IMR-90 (cell line): ENCODE results near the gene AGPS. TPM values are rescaled to one million over a fixed set of nuclear protein-coding genes. Genes with fewer than 3 reads are reported as not detected.

Experiments
- ATAC-seq: fragments of 200-7000 bp; cut with Tn5 transposase; 2 replicates; pipeline ENCODE4 v1.9.1; 2020; ENCODE audit warnings: low read depth, mild to moderate bottlenecking, moderate library complexity
- BruUV-seq: library from RNA; stranded (reverse); fragments of 400-500 nt; replicated peaks from 2 replicates; lab custom pipeline; 2021; lab: Mats Ljungman, UMichigan
- CTCF ChIA-PET: fragments of 300-600 bp; formaldehyde crosslinking; extraction: SDS; loops from one replicate; lab custom pipeline; 2021; ENCODE audit warnings: antibody characterized with exemption; lab: Yijun Ruan, JAX
- POLR2A ChIA-PET: fragments of 300-600 bp; sonication (Branson Sonifier 250); formaldehyde crosslinking; loops from one replicate; lab custom pipeline; 2022; ENCODE audit warnings: antibody characterized with exemption; ENCODE audit not compliant: unreplicated experiment; lab: Charles Lee
- DNase-seq: peaks from one replicate; pipeline ENCODE4 v3.0.0; 2013
- H2AFZ ChIP-seq: replicated peaks from 2 replicates; pipeline ENCODE3; 2013; ENCODE audit warnings: low read length, mild to moderate bottlenecking; ENCODE audit not compliant: poor library complexity
- H2AK5ac ChIP-seq: 2 replicates; pipeline ENCODE4 v1.6.1; 2013; ENCODE audit warnings: low read depth, low read length, inconsistent platforms
- H2AK9ac ChIP-seq: replicated peaks from 2 replicates; pipeline ENCODE3; 2013; ENCODE audit warnings: mild to moderate bottlenecking, low read depth, low read length, moderate library complexity; ENCODE audit not compliant: poor library complexity
- H2BK120ac ChIP-seq: 2 replicates; pipeline ENCODE4 v1.6.1; 2013; ENCODE audit warnings: low read depth, low read length, inconsistent platforms
- H2BK15ac ChIP-seq: 3 replicates; pipeline ENCODE4 v1.6.1; 2013; ENCODE audit warnings: low read depth, low read length, inconsistent platforms
- H2BK20ac ChIP-seq: 2 replicates; pipeline ENCODE4 v1.6.1; 2013; ENCODE audit warnings: low read depth, mild to moderate bottlenecking, inconsistent platforms, low read length, moderate library complexity
- H2BK5ac ChIP-seq: 2 replicates; pipeline ENCODE4 v1.6.1; 2013; ENCODE audit warnings: mild to moderate bottlenecking, low read depth, low read length, inconsistent platforms; ENCODE audit not compliant: poor library complexity, severe bottlenecking
- H3K14ac ChIP-seq: replicated peaks from 2 replicates; pipeline ENCODE4 v1.6.1; 2013; ENCODE audit warnings: low read depth, low read length, inconsistent platforms
- H3K18ac ChIP-seq: 2 replicates; pipeline ENCODE4 v1.6.1; 2013; ENCODE audit warnings: low read depth, low read length, control low read depth
- H3K23ac ChIP-seq: 2 replicates; pipeline ENCODE4 v1.6.1; 2013; ENCODE audit warnings: low read depth, low read length, inconsistent platforms
- H3K27ac ChIP-seq: 2 replicates; pipeline ENCODE4 v1.5.1; 2013; ENCODE audit warnings: mild to moderate bottlenecking, control low read depth, low read length; ENCODE audit not compliant: insufficient read depth
- H3K27me3 ChIP-seq: 2 replicates; pipeline ENCODE4 v1.6.1; 2013; ENCODE audit warnings: low read length; ENCODE audit not compliant: control insufficient read depth, insufficient read depth
- H3K36me3 ChIP-seq: 2 replicates; pipeline ENCODE4 v1.6.1; 2013; ENCODE audit warnings: low read length, mixed read lengths; ENCODE audit not compliant: control insufficient read depth, insufficient read depth
- H3K4ac ChIP-seq: 2 replicates; pipeline ENCODE4 v1.6.1; 2013; ENCODE audit warnings: low read depth, low read length, inconsistent platforms
- H3K4me1 ChIP-seq: 2 replicates; pipeline ENCODE4 v1.6.1; 2013; ENCODE audit warnings: low read length, mixed read lengths; ENCODE audit not compliant: control insufficient read depth, insufficient read depth
- H3K4me2 ChIP-seq: 2 replicates; pipeline ENCODE4 v1.6.1; 2013; ENCODE audit warnings: low read depth, mild to moderate bottlenecking, control low read depth, low read length, moderate library complexity
- H3K4me3 ChIP-seq: 2 replicates; pipeline ENCODE4 v1.5.1; 2013; ENCODE audit warnings: low read depth, mild to moderate bottlenecking, control low read depth, low read length, moderate library complexity; ENCODE audit not compliant: insufficient read depth
- H3K56ac ChIP-seq: 2 replicates; pipeline ENCODE4 v1.6.1; 2013; ENCODE audit warnings: low read length, inconsistent platforms; ENCODE audit not compliant: insufficient read depth; ENCODE audit errors: extremely low read depth
- H3K79me1 ChIP-seq, 2 experiments: 2 replicates each; pipeline ENCODE4 v1.6.1; 2013; ENCODE audit warnings: low read length in 2 of 2, inconsistent platforms in 1 of 2, low read depth in 1 of 2
- H3K9ac ChIP-seq: 2 replicates; pipeline ENCODE4 v1.6.1; 2013; ENCODE audit warnings: low read depth, low read length, control low read depth
- H3K9me1 ChIP-seq: 2 replicates; pipeline ENCODE4 v1.6.1; 2013; ENCODE audit warnings: low read length, inconsistent platforms; ENCODE audit not compliant: insufficient read depth
- H3K9me3 ChIP-seq: 2 replicates; pipeline ENCODE4 v1.6.1; 2013; ENCODE audit warnings: low read length; ENCODE audit not compliant: control insufficient read depth, insufficient read depth
- H4K20me1 ChIP-seq: 2 replicates; pipeline ENCODE4 v1.6.1; 2013; ENCODE audit warnings: low read length, inconsistent platforms; ENCODE audit not compliant: insufficient read depth
- H4K5ac ChIP-seq: 2 replicates; pipeline ENCODE4 v1.6.1; 2013; ENCODE audit warnings: mild to moderate bottlenecking, low read depth, low read length, control low read depth
- H4K8ac ChIP-seq, 2 experiments: 2 replicates each; pipeline ENCODE4 v1.6.1; 2013; ENCODE audit warnings: low read depth in 2 of 2, low read length in 2 of 2, control low read depth in 1 of 2, inconsistent platforms in 1 of 2
- H4K91ac ChIP-seq: 2 replicates; pipeline ENCODE4 v1.6.1; 2013; ENCODE audit warnings: low read depth, low read length, inconsistent platforms; ENCODE audit not compliant: insufficient read depth
- BHLHE40 ChIP-seq: fragments of 150-350 bp; IDR thresholded peaks from 2 replicates; pipeline ENCODE4 v1.6.1; 2016; ENCODE audit warnings: mild to moderate bottlenecking, low read depth, low read length
- CEBPB ChIP-seq: IDR thresholded peaks from 2 replicates; pipeline ENCODE4 v1.6.1; 2012; ENCODE audit warnings: low read depth, low read length, improper control_type of control experiment
- CHD1 ChIP-seq: IDR thresholded peaks from 2 replicates; pipeline ENCODE4 v1.6.1; 2012; ENCODE audit warnings: low read depth, low read length, improper control_type of control experiment
- CTCF ChIP-seq: conservative IDR thresholded peaks from 2 replicates; pipeline ENCODE4 v1.5.1; 2012; ENCODE audit warnings: mild to moderate bottlenecking, low read depth, low read length, improper control_type of control experiment
- FOS ChIP-seq: fragments of 150-350 bp; IDR thresholded peaks from 2 replicates; pipeline ENCODE4 v1.6.1; 2016; ENCODE audit warnings: low read depth, low read length
- MAFK ChIP-seq: IDR thresholded peaks from 2 replicates; pipeline ENCODE4 v1.6.1; 2012; ENCODE audit warnings: low read depth, low read length, improper control_type of control experiment
- MAZ ChIP-seq: IDR thresholded peaks from 2 replicates; pipeline ENCODE4 v1.6.1; 2012; ENCODE audit warnings: low read depth, mild to moderate bottlenecking, low read length, improper control_type of control experiment, moderate library complexity, borderline replicate concordance
- MXI1 ChIP-seq: IDR thresholded peaks from 2 replicates; pipeline ENCODE4 v1.6.1; 2012; ENCODE audit warnings: low read depth, mild to moderate bottlenecking, low read length, moderate library complexity, borderline replicate concordance
- NFE2L2 ChIP-seq: fragments of 150-350 bp; IDR thresholded peaks from 2 replicates; pipeline ENCODE4 v1.6.1; 2016; ENCODE audit warnings: low read depth, mild to moderate bottlenecking, low read length
- POLR2A ChIP-seq: IDR thresholded peaks from 2 replicates; pipeline ENCODE4 v1.6.1; 2012; ENCODE audit warnings: mild to moderate bottlenecking, low read depth, low read length
- RAD21 ChIP-seq: IDR thresholded peaks from 2 replicates; pipeline ENCODE4 v1.6.1; 2012; ENCODE audit warnings: low read length, improper control_type of control experiment
- RCOR1 ChIP-seq: IDR thresholded peaks from 2 replicates; pipeline ENCODE4 v1.6.1; 2012; ENCODE audit warnings: mild to moderate bottlenecking, low read length, improper control_type of control experiment; ENCODE audit not compliant: insufficient replicate concordance
- RFX5 ChIP-seq: IDR thresholded peaks from 2 replicates; pipeline ENCODE4 v1.8.0; 2012; ENCODE audit warnings: low read depth, mild to moderate bottlenecking, low read length, moderate library complexity
- SMC3 ChIP-seq: fragments of 150-350 bp; IDR thresholded peaks from 2 replicates; pipeline ENCODE4 v1.6.1; 2016; ENCODE audit warnings: low read depth, mild to moderate bottlenecking, antibody characterized with exemption, low read length, moderate library complexity
- WGBS, 2 experiments: methylation state at CpG; one replicate each; pipeline versions ENCODE4 v1.1.5 to v1.1.7; 2013; ENCODE audit warnings: missing lambda C conversion rate in 2 of 2; ENCODE audit not compliant: insufficient read length in 1 of 2; ENCODE audit errors: extremely low coverage in 2 of 2; 5-methylcytosine and 5-hydroxymethylcytosine counted together
- dilution Hi-C: fragments of 300-500 bp; cut with HindIII; formaldehyde crosslinking; loops from one replicate; pipeline ENCODE4 v1.14.3; 2018; ENCODE audit warnings: low sequenced_read_pairs; ENCODE audit not compliant: unreplicated experiment
- in situ Hi-C: fragments of 300-500 bp; cut with MboI; formaldehyde crosslinking; loops from 3 replicates; pipeline ENCODE4 v1.14.3; 2019; ENCODE audit warnings: low sequenced_read_pairs, inconsistent platforms, mixed read lengths
- intact Hi-C: fragments of 100-400 bp; cut with micrococcal nuclease; formaldehyde crosslinking; loops from 2 replicates; pipeline ENCODE4 v1.10.0; 2022
- polyA plus RNA-seq, 3 experiments: library from polyadenylated mRNA; depleted of rRNA; stranded (reverse); fragments of >200 nt; gene quantifications; 2 replicates each; pipeline ENCODE4 v1.2.3, GENCODE V29; 2012; ENCODE audit warnings: low replicate concordance in 1 of 3
- total RNA-seq: library from RNA; depleted of rRNA; stranded (reverse); fragments of >200 nt; gene quantifications from 2 replicates; pipeline ENCODE4 v1.2.3, GENCODE V29; 2012
- TF ChIP-seq, protein P1 (sequence below): fragments of 150-350 bp; IDR thresholded peaks from 2 replicates; pipeline ENCODE4 v1.6.1; 2016; ENCODE audit warnings: low read depth, mild to moderate bottlenecking, low read length, moderate library complexity, borderline replicate concordance
- TF ChIP-seq, protein P2 (sequence below): fragments of 150-350 bp; IDR thresholded peaks from 2 replicates; pipeline ENCODE4 v1.6.1; 2017; ENCODE audit warnings: mild to moderate bottlenecking, antibody characterized with exemption, low read length, low read depth

Gene AGPS
- total and polyA plus RNA-seq, 2 of the 4 experiments (the other 2 are of a cell fraction): 6.6 to 18.6 TPM

DNA sequence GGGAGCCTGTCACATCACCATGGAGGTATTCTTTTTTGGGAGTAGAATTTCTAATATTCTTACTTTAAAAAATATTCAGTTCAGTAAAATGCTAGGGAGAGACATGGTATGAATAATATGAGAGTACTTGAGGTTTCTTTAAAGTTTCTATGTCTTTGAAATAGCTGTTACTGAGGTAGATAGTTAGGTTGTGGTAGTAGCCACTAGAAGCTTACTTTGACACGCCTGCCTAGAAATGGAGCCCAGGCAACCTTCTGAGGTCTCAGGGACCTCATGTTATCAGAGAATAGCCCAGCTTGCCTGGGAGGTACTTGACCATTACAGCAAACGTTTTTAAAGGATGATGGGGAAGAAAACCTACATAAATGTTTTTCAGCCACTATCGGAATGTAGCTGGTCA lies 131.2 kb downstream of the AGPS start:
- Histone ChIP-seq H3K9me1 (no peaks in the 10 kb centered on the region), H2BK120ac (no peak overlapping the region), H3K27me3 (no peaks in the 10 kb centered on the region), H3K14ac (no peak overlapping the region), H4K20me1 (no peaks in the 10 kb centered on the region), H2BK5ac (no peak overlapping the region), H2BK15ac (no peak overlapping the region), H3K4ac (no peak overlapping the region), H2AK9ac (no peak overlapping the region), H3K27ac (no peak overlapping the region), H3K79me1 (no peaks in the 10 kb centered on the region; a peak in 1 of 4 replicates), H2AFZ (no peak overlapping the region), H3K23ac (no peak overlapping the region), H4K91ac (no peak overlapping the region), H3K18ac (no peak overlapping the region), H3K36me3 (peaks cover 1% of the 10 kb centered on the region; the same call in 1 of the 2 replicates), H3K9me3 (no peaks in the 10 kb centered on the region), H3K56ac (no peak overlapping the region), H2BK20ac (no peak overlapping the region), H2AK5ac (no peak overlapping the region), H3K4me1 (peaks cover 3% of the 10 kb centered on the region; the same call in 1 of the 2 replicates), H4K8ac (no peak overlapping the region), H3K4me2 (no peak overlapping the region), H3K9ac (no peak overlapping the region), H3K4me3 (no peak overlapping the region), H4K5ac (no peak overlapping the region)
- no TSS peak for BruUV-seq
- ChIA-PET POLR2A (no interaction called here), CTCF (interaction anchor here (1.3 kb wide), 1 partner anchor 11 kb away, joined by 3 read pairs; no protein-coding TSS in a partner anchor)
- in situ Hi-C loops (no loop called here), intact Hi-C loops (no loop called here), dilution Hi-C loops (no loop called here)
- DNase-seq (no peak), ATAC-seq (no peak)
- TF ChIP-seq RAD21 (no peak), RFX5 (no peak), CTCF (no peak), MAZ (no peak), SMC3 (no peak), NFE2L2 (no peak), FOS (no peak), BHLHE40 (no peak), CEBPB (no peak), CHD1 (no peak), MXI1 (no peak), POLR2A (no peak), MAFK (no peak), RCOR1 (no peak)
- TF ChIP-seq, protein P1, sequence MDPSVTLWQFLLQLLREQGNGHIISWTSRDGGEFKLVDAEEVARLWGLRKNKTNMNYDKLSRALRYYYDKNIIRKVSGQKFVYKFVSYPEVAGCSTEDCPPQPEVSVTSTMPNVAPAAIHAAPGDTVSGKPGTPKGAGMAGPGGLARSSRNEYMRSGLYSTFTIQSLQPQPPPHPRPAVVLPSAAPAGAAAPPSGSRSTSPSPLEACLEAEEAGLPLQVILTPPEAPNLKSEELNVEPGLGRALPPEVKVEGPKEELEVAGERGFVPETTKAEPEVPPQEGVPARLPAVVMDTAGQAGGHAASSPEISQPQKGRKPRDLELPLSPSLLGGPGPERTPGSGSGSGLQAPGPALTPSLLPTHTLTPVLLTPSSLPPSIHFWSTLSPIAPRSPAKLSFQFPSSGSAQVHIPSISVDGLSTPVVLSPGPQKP: no peak
- TF ChIP-seq, protein P2, sequence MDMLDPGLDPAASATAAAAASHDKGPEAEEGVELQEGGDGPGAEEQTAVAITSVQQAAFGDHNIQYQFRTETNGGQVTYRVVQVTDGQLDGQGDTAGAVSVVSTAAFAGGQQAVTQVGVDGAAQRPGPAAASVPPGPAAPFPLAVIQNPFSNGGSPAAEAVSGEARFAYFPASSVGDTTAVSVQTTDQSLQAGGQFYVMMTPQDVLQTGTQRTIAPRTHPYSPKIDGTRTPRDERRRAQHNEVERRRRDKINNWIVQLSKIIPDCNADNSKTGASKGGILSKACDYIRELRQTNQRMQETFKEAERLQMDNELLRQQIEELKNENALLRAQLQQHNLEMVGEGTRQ: no peak
- WGBS, 2 experiments: no CpG with 5 or more reads among the region's 3 CpGs
